GM21786 (cell line): ENCODE results near the gene HOMER2.

Source experiments
- ATAC-seq: cut with Tn5 transposase; IDR thresholded peaks from one replicate; pipeline ENCODE4 v1.9.1; 2021; ENCODE audit not compliant: unreplicated experiment

The HOMER2 gene

GRCh38 chr15:82933576-82933975 is 18.9 kb downstream of the HOMER2 start:
- no peak for ATAC-seq

DNA sequence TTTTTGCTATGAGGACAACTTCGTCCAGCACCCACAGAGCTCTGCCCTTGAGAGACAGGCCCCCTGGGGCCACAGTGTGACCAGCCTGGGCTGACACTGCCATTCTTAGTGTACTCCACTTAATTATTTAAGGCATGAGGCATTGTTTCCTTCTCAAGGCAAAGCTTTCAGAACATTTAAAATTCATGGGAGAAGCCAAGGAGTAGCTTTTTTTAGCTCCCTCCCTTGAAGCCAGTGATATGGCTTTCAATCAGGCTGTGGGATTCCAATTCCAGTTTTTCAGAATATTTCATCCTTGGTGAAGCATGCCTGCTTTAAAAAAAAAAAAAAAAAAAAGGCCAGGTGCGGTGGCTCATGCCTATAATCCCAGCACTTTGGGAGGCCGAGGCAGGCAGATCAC is 21.3 kb downstream of the HOMER2 start:
- ATAC-seq = no peak

- no peak for ATAC-seq
Measured at GRCh38 chr15:82930461-82930860, 22.1 kb downstream of the HOMER2 start.

DNA sequence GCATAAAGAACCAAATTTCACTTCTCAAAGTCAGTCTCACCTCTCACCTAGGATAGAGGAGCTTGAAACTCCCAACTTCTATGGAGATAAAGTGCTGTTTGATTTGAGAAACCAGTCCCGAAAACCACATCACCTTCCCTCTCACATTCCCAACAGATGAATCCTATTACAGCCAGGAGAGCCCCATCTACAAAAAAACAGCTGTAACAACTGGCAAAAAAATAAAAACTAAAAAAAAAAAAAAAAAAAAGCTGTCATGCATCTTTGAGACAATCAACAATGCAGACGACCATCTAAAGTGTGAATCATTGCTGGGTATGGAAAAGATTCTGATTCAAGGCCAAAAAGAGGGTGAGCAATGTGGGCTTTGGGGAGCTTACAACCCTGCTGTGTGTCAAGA is 23.8 kb downstream of the HOMER2 start:
- no peak for ATAC-seq

DNA sequence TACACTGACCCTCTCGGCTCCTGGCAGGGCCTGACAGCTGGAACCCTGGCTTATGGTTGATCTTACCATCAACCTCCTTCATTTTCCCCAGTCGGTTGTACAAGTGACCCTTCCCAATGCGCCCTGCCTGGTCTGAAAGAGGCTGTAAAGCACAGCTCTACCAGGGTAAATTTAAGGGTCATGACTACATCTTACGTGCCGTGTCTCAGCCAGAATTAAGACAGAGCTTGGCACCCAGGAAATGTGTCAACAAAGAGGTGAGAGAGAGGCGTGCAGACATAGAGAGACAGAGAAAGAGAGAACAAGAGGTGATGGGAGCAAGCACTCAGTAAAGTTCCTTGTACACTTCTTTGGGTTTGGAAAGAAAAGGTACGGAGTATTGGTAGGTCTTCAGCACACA is 28.8 kb downstream of the HOMER2 start:
- no peak for ATAC-seq

GRCh38 chr15:82922737-82923136 is 29.8 kb downstream of the HOMER2 start:
- ATAC-seq = no peak

DNA sequence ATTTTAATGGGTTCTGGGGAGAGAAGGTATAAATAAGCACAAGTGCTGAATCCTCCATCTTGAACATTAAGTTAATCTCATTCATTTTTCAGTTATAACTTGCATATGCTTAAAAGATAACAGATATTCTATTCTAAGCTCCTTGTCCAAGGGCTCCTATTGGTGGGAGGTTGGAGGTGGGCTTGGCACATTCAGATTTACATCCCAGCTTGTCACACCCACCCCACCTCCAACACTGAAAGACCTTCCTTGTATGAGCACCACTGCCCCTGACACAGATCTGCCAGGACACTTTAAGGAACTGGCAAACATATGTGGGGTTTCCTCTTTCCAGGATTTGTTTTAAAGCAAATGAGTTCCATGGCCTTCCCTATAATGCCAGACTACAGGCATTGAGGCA is 30.6 kb downstream of the HOMER2 start:
- no peak for ATAC-seq

GRCh38 chr15:82921242-82921641 is 31.3 kb downstream of the HOMER2 start:
- ATAC-seq = no peak

GRCh38 chr15:82919231-82919886 is 33.2 kb downstream of the HOMER2 start:
- ATAC-seq = no peak

GRCh38 chr15:82918607-82919230 is 33.8 kb downstream of the HOMER2 start:
- no peak for ATAC-seq

DNA sequence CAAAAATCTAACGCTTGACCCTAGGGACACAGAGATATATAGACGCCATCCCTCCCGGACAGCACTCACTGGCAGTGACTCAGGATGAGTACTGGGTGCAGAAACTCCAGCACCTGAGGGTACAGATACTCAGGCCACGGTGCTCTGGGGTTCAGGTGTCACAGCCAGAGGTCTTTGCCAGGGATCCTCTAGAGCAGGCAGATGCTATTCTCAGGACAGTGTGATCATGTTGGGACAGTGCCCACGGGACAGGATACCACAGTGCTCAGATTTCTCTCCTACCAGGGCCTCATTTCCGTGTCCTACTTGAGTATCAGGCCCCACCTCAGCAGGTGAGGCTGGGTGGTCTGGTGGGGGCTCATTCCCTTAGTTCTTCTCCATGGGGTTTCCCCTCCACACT is 34.4 kb downstream of the HOMER2 start:
- ATAC-seq = no peak

DNA sequence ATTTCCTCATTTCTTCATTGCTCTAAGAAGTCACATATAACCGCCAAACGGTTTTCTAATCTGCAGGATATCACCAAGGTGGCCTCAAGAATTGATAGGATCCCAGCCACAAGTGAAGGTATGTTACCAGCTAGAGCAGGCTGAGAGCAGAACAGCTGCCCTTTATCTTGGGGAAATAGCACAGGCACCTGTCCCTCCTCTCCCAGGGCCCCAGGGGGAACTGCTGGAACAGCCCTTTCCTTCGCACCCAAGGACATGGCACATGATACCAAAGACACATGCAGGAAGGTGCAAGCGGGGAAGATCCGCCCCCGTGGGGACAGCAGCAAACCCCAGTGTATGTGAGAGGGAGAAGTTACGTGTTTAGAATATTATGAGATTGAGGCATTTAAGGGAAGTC is 35.3 kb downstream of the HOMER2 start:
- ATAC-seq = no peak

DNA sequence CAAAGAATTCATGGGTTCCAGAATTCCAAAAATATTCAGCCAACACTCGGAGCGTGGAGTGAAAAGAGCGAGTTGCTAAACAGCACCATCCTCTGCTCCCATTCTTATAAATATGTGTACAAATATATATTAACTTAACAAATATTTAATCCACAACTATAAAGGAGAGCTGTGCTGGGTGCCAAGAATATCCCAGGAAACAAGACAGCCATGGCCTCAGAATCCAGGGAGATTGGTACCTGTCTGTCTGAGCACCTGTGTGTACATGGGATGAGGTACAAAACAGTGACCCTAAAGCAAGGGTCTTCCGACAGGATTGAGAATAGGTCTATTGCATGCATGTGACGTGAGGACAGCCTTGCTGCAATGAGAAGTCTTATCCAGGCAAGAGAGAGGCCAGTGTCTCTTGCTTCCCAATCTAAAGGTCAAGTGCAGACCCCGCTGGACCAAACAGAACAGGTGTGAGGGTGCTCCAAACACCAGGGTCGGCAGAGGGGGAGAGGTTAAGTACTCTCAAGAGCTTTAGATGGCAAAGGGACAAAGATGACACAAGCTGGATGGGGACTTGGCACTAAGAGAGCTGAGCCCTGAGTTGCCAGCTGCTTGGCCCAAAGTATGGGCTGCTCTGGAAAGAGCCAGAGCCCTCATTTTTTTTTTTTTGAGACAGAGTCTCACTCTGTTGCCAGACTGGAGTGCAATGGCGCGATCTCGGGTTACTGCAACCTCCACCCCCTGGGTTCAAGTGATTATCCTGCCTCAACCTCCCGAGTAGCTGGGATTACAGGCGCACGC is 36.2 kb downstream of the HOMER2 start:
- no peak for ATAC-seq

GRCh38 chr15:82914396-82914795 is 38.1 kb downstream of the HOMER2 start:
- ATAC-seq = no peak

- ATAC-seq = no peak
Measured at GRCh38 chr15:82911458-82911857, 41.1 kb downstream of the HOMER2 start.

GRCh38 chr15:82910721-82911120 is 41.8 kb downstream of the HOMER2 start:
- ATAC-seq = no peak

DNA sequence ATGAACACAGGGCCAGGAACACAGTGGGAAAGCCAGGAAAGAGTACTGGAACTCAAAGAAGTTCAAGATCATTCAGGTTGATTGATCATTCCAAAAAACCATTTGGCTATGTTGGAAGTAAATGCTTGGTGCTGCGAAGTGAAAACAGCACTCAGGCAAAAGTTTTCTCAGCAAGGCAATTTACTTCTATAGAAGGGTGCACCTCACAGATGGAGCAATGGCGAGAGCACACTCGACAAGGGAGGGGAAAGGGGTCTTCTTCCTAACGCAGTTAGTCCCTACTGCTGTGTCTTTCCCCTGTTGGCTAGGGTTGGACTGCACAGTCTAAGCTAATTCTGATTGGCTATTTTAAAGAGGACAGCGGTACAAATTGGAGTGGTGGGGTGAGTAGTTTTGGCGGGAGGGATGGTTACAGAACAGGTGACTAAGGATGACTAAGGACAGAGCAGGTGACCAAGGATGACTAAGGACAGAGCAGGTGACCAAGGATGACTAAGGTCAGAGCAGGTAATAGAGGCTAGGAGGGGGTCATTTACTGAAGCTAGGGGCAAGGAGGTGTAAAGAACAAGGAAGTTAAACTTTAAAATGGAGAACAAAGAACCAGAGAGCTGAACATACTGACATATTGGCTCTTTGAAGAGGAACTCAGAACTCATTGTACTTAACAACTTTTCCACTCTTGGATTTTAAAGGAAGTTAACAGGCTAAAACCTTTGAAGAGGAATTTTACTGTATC is 43.3 kb downstream of the HOMER2 start:
- ATAC-seq = no peak

DNA sequence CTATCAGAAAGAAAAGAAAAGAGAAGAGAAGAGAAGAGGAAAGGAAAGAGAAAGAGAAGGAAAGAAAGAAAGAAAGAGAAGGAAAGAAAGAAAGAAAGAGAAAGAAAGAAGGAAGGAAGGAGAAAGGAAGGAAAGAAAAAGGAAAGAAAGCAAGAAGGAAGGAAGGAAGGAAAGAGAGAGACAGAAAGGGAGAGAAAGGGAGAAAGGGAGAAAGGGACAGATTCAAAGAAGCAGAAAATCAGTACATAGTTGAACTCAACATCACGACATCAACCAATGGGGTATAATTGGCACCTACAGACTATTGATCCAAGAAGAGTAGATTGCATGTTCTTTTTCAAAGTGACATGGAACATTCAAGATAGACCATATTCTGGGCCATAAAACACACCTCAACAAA is 45.2 kb downstream of the HOMER2 start:
- ATAC-seq = no peak

DNA sequence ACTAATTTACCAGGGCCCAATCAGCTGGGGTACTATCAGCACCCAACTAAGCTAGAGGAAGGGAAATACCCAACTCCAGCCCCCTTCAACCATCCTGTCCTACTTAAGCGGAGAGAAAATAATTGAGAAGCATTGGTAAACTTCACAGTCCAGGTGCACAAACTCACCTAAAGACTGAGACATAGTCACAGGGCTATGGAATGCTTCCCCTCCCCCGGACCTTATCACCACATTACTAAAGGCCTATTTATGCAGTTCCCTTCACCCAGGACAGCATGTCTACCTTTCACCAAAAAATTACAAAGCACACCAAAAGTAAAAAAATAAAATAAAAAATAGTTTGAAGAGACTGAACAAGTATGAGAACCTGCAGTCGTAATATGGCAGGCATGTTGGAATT is 47.9 kb downstream of the HOMER2 start:
- no peak for ATAC-seq

DNA sequence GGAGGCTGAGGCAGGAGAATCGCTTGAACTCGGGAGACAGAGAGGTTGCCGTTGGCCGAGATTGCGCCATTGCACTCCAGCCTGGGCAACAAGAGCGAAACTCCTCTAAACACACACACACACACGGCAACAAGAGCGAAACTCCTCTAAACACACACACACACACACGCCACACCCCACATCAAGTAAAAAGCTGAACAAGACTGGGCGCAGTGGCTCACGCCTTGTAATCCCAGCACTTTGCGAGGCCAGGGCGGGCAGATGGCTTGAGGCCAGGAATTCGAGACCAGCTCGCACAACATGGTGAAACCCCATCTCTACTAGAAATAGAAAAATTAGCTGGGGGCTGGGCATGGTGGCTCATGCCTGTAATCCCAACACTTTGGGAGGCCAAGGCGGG is 49.0 kb downstream of the HOMER2 start:
- ATAC-seq = no peak

GRCh38 chr15:82901114-82901805 is 51.3 kb downstream of the HOMER2 start:
- ATAC-seq = no peak
